Kidney glomerular epithelial cell (primary cell): ENCODE results near the gene EPHA2.

Experiments used
- DNase-seq: peaks from one replicate; lab custom pipeline; 2025; lab: John Stamatoyannopoulos, UW

The EPHA2 gene

DNA sequence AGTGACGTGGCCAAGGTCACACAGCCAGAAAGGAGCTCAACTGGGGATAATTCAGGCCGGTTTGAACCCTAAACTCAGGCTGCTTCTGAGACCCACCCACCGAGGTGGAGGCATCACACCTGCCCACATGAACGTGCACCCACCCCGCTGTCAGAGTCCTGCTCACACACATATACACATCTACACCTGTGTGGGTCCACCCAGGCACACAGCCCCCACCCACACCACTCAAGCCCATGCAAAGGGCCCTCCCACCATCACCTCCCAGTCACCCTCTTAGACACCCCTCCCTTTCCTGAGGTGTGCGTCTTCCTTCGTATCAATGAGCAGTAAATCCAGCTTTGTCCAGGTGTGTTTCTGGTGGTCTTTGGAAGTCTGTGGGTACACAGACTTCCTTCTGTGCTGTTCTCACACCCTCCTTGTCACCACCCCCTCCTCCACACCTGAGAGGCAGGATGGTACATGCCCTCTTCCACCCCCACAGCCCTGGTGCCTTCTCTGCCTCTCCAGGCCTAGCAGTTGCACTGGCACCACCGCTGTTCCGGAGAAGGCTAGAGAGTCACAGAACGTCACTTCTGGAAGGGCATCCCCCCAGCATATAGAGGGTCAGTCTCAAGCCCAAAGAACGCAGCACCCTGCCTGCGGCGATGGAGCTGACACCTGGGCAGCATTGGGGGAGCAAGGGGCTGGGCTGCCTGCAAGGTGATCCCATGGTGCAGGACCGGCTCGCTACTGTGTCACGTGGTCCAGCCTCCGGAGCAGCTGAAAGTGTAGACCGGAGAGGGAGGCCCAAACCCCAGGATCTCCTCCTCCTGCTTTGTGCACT, 63.6 kb downstream of the EPHA2 start:
- no peak for DNase-seq

DNA sequence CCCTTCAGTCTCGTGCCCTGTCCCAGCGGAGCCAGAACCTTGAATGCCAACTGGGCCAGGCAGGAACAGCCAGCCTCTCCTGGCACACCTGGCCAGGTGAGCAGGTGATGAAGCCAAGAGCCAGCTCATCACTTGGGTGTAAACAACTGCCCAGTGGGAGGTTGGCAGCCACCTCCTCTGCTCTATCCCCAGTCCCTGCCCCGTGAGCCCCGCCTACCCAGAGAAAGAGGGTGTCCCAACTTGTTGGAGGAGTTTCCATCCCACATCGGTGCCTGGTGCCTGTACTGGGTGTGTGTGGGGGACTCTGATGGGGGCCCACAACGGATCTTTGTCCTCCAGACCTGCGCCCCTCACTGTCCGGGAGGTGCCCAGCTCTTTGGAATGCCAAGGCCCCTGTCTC, 64.6 kb downstream of the EPHA2 start:
- no peak for DNase-seq

DNA sequence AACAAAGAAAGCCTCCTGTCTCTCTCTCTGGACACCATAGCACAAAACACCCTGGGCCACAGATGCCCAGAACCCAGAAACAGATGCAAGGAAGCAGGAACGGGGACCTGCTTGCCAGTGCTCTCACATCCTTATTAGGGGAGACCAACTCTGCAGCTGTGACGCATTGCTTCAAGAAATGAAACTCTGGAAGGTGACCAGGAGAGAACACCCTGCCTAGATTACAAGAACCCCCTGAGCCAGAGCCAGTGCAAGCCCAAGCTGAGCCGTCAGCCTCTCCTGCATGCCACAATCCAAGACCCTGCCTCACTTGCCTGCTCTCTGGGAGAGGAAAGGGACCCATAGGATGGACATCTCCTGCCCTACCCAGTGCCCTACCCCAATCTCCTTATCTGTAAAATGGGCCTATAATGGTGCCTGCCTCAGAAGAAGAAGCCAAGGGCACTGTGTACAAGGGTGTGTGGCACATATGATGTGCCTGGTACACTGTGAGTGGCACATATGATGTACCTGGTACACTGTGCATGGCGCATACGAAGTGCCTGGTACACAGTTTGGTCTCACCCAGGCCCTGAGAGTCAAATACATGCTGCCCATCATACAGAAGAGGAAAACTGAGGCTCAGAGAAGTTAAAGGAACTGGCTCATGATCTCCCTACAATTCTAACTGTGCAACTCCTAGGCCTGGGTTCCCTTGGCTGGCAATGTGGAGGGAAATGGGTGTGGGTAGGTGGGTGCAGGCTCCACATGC, 65.6 kb downstream of the EPHA2 start:
- no peak for DNase-seq

DNA sequence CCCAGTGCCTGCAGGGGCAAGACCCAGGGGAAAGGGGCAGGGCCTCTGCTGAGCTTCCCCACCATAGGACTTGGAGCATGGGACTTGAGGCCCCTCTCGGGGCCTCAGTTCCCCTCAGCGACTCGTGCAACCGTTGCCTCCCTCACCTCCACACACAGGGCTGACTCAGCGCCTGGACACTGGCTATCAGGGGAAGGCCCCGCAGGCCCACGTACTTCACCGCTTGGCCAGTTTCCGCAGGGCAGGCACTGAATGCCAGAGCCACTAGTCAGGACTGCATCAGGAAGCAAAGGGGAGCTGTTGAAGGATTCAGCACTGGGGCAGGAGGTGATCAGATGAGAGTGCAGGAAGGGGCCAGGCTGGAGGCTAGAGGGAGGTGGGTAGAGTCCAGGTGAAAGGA, 66.9 kb downstream of the EPHA2 start:
- peak; percentile 80 for DNase-seq

DNA sequence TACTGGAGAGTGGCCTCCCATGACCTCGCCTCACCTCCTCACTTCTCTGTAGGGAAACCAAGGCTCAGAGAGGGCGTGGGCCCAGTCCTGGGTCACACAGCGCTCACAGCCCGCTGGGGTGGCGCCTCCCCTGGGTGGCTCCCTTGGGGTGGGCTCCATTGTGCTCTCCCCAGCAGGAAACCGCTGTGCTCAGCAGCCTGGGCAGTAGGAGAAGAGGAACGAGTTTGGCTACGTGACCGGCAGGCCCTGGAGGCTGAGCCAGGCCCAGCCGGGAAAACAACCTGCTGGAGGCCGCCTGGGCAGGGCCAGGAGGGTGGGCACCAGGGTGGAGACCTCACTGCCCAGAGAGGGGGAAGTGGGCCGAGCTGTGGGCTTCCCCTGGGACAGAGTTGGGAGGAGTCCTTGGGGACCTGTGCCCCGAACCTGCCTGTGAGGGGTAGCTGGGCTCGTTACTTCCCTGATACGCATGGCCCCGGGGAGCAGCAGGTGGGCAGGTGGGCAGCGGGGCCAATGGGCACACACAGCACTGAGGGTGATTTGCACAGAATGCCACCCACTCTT, 67.4 kb downstream of the EPHA2 start:
- DNase-seq = no peak

DNA sequence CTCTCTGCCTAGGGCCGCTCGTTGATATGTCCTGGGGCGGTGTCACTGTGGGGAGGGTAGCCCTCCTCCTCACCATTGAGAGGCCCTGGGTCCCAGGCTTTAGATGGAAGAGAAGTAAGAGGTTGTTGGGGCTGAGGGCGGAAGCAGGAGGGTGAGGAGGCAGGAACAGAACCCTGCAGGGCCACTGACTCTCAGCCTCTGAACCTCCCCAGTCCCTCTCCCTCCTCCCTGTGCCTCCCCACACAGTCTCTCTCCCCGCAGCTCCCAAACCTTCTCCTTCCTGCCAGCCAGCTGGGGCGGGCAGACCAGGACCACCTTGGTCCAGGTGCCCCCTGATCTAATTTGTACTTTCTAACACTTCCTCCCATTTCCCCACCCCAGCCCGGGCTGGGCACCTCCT, 68.1 kb downstream of the EPHA2 start:
- DNase-seq = no peak

DNA sequence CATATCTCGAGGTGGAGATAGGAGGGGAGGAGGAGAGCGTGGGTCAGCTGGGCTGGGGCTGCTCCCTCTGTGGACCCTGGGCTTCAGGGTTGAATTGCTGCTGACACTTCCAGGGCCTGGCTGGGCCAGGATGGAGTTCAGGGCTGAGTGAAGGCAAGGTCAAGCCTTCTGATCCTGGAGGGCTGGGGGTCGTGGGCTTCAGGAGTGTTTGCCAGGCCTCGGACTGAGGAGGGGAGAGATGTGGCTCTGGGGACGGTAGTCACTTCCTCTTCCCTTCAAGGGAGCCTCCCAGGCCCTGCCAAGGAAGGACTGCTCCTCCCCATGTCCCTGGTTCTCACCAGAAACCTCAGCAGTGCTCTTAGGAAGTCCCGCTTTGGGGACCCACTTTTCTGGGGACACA, 70.3 kb downstream of the EPHA2 start:
- DNase-seq = no peak

DNA sequence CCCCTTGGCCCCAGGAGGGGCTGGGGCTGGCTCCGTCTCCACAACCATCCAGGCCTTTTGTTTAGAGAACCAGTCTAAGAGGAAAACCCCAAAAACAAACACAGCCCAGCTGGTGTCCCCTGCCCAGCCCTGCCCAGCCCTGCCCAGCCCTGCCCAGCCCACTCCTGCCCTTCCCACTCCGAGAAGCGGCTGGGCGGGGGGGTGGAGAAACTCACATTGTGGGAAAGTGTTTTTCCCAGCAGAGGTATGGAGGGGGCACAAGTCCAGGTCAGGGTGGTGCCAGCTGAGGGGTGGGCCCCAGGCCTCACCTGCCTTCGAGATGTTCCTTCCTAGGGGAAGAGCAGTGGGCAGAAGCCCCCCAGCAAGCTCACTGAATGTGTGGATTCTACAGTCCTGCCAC, 72.4 kb downstream of the EPHA2 start:
- DNase-seq = no peak

DNA sequence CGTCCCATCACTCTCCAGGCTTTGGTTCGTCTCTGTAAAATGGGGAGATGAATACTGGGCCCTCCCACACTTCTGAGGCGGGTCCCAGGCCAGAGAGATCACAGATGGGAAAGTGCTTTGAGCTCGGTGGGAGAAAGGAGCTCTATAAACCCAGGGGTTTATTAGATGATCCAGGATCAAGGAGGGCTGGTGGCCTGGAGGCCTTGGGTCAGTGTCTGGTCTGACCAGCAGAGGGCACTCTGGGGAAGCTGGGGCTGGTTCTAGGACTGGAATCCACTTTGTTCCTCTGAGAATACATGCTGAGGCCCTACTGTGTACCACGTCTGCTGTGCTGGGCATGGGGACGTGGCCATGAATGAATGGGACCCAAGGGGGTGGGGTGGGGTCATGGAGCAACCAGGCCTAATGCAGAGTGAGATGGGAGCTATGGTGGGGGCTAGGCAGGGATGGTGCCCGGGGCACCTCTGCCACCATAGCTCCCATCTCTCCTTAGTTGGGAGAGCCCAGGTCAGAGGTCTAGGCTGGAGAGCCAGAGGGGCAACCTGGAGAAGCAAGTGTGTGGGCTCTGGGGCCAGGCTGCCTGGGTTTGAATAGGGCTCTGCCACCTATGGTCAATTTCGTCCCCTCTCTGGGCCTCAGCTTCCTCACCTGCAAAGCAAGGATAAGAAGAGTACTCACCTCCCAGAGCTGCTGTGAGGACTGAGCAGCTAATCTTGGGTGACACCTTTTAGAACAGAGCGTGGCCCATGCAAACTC, 73.4 kb downstream of the EPHA2 start:
- DNase-seq = peak; percentile 19

DNA sequence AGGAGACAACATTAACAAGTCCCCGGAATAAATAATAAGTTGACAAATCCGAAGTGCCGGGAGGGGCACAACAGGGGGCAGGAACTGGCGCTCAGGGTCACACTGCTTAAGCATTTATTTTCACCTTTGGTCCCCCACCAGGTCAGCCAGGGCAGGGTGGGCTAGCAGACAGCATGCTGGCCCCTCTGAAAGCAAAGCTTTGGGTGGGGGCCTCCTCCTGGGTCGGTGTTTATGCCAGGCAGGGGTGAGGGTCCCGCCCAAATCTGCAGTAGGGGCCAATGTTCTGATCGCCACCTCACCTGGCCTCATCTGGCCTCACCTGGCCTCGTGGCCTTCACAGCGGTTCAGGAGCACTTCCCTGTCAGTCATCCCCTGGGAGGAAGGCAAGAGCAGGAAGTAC, 74.2 kb downstream of the EPHA2 start:
- DNase-seq = no peak

DNA sequence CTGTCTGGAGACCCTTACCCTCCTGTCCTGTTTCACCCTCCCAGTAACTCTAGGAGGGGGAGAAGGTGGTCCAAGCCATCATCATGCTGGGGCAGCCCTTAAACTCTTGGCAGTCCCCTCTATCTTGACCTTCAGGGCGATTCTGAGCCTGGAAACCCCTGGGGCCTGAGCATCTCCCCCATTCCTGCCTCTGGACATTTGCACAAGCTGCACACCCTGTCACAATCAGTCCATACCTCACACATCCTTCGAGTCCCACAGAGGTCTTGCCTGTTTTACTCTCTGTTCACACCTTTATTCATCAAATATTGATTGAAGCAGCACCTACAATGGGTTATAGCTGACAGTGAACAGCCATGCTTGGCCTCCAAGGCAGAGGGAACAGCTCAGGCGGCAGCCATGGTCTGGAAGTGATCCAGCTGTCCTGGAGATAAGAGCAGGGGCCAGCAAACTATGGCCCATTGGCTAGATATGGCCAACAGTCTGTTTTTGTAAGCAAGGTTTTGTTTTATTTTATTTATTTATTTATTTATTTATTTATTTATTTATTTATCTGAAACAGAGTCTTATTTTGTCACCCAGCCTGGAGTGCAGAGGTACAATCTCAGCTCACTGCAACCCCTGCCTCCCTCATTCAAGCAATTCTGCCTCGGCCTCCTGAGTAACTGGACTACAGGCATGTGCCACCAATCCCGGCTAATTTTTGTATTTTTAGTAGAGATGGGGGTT, 75.3 kb downstream of the EPHA2 start:
- DNase-seq = no peak

DNA sequence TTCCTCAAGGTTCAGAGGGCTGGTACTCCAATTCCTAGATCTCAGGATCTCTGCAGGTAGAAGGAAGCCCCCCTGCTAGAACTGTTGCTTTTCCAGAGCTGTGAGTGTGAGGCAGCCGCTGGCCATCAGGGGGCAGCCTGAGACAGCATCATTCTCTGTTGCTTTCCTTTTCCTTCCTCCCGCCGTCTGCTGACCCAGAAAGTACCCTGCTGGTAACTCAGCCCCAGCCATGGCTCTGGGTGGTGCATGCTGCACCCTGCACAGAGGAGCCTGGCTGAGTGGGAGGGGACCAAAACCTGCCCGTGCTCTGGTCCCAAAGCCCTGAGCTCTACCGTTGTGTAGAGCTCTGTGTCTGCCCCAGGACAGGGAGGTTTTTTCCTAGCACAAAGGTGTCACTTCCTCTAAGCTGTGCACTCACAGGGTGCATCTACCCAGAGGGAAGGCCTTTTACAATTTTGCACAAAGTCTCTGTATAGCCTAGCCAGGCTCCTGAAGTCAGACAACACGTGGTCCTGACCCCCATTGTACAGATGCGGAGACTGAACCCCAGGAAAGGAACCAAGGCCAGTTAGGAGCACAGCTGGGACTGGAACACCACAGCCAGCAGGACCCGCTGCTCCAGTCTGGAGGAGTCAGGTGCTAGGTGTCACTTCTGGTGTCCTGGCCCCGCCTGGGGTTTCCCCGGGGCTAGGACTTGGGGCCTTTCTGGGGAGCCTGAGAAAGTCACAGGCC, 76.8 kb downstream of the EPHA2 start:
- DNase-seq = peak; percentile 79

DNA sequence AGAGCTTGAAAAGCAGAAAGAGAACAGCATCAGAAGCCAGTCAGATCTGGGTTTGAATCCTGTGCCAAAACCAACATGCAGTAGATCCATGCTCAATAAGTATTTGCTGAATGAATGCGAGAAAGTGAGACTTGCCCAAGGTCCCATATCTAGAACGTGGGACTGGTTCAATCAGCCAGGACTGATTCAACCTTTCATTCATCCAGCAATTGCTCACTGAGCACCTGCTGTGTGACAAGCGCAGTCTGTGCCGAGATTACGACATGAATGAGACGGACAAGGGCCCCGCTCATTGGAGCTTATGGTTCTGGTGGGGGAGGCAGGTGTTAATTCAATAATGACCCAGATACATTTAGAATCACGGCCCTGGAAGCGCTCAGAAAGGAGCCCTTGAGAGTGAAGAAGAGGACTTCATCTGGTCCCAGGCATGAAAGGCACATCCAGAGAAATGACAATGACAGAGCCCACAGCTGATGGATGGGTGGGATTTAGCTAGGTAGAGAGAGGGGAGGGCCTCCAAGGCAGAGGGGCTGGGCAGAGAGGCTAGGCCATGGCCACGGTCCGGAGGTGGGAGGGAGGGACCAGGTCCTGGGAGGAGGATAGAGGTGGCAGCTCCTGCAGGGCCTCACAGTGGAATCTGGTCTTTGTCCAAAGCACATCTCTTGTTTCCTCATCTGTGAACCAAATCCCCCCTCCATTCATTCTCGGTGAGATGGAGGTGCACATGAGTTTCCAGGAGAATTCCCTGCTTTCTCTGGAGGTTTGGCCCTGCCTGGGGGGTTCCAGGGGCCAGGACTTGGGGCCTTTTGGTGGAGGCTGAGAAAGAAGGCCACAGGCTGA, 78.2 kb downstream of the EPHA2 start:
- DNase-seq = no peak

DNA sequence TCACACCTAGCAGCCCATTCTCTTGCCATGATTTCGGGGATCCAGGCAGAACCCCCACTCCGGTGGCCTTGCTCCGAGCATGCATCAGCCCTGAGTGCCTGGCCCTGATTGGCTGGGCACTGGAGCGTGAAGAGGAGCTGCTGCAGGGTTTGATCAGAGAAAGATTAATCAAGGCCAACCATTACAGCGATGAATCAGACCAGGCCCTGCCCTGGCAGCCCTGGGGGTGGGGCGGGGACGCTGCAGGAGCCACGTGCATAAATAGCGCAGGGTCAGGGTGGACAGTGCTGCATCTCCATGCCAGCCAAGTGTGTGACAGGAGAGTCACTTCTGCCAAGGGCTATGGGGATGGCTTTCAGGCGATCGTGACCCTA, 79.0 kb downstream of the EPHA2 start:
- DNase-seq = peak; percentile 58

DNA sequence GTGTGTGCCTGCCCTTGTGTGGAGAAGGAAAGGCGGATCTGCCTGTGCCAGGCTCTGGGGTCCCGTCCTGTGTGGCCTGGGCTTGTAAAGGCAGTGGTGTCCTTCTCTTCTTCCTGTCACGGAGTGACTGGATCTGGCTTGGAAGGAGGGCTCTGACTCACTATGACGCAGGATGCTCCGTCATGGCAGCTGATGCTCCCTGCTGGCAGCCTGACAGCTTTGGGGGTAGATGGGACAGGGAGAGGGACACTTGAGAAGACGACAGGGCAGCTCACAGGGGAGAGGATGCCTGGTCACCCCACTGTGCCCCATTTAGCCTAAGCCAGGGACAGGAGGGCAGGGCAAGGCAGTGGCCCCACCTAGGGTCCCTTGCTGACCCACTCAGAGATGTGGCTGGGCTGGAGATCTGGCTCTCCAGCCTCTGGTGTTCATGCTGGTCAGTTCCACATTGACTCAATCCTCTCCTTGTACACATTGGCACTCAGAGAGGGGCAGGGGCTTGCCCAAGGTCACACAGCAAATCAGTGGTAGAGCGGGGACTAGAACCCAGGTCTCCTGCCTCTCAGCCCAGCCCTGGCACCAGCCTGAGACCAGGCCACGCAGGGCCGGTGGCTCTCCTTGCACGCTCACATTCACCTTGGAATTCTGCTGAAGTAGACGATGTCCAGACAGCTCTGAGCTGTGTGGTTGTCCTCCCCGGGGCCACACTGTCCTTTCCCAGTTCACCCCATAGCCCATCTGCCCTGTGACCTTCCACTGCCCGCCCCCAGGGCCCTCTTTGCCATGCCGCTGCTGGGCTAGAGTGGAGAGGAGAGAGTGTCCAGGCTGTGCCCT, 79.6 kb downstream of the EPHA2 start:
- peak; percentile 32 for DNase-seq

DNA sequence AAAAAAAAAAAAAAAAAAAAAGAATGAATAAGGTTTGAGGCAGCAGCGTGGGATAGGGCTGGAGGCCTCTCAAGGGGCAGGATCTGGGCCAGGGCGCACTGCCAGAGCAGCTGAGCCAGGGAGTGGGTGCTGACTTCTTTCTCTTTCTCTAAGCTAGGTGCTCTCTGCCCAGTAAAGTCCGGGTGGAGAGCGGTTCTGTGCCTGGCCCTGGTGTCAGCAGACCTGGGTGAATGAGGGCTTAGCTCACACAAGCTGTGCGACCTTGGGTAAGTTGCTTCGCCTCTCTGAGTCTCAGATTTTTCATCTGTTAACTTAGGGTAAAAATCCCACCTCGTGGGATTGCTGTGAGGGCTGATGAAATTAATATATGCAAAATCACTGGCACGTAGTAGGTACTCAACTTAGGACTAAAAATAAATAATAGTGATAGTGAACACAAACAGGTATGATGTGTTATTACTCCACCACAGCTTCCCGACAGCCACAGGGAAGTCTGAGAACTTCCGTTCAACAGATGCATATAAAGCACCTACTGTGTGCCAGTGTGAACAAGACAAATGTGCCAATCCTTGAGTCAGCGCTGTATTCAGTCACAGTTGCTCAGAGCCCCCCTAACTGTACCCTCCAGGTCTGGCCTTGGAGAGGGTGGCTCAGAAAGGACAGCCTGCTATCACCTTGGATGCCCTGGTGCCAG, 80.4 kb downstream of the EPHA2 start:
- no peak for DNase-seq
